HCT116 (cell line): ENCODE measurements around the gene MFN2. TPM values are rescaled to one million over a fixed set of nuclear protein-coding genes. Genes with fewer than 3 reads are reported as not detected.

Experiments used
- ATAC-seq: fragments of 200-7000 bp; cut with Tn5 transposase; 2 replicates; pipeline ENCODE4 v1.9.1; 2020; ENCODE audit warnings: mild to moderate bottlenecking, moderate library complexity
- BruUV-seq: library from RNA; stranded (reverse); fragments of 400-500 nt; replicated peaks from 2 replicates; lab custom pipeline; 2021; lab: Mats Ljungman, UMichigan
- CTCF ChIA-PET: fragments of 300-600 bp; sonication (Branson Sonifier 250); formaldehyde crosslinking; loops from one replicate; lab custom pipeline; 2021; ENCODE audit warnings: antibody characterized with exemption; lab: Charles Lee
- POLR2A ChIA-PET: fragments of 300-600, 350-600 bp; sonication (Branson Sonifier 250); formaldehyde crosslinking; loops from one replicate; lab custom pipeline; 2021; ENCODE audit warnings: antibody characterized with exemption; lab: Charles Lee
- RAD21 ChIA-PET, 2 experiments: fragments of 300-600 bp; sonication (Branson Sonifier 250); formaldehyde crosslinking; loops; one replicate each; lab custom pipeline; 2023; ENCODE audit warnings: low total read pairs in 2 of 2; ENCODE audit not compliant: uncharacterized antibody in 2 of 2, unreplicated experiment in 2 of 2, low non-redundant PET in 1 of 2; lab: Charles Lee
- DNase-seq: peaks from one replicate; pipeline ENCODE4 v3.0.0-alpha.2; 2010; ENCODE audit warnings: low read depth, low spot score
- H2AFZ ChIP-seq: fragments of 200-600 bp; shearing (Covaris generic), sonication (generic); 2 replicates; pipeline ENCODE4 v1.6.1; 2017; ENCODE audit warnings: low read depth, mixed run types, mixed read lengths, antibody characterized with exemption, low read length; ENCODE audit not compliant: poor library complexity, severe bottlenecking
- H3K27ac ChIP-seq: 2 replicates; pipeline ENCODE4 v1.5.1; 2012; ENCODE audit warnings: low read depth, low read length
- H3K27me3 ChIP-seq: fragments of 200-600 bp; sonication (generic); 2 replicates; pipeline ENCODE4 v1.6.1; 2016; ENCODE audit warnings: mixed run types, low read length, mixed read lengths; ENCODE audit not compliant: insufficient read depth
- H3K36me3 ChIP-seq, 2 experiments: fragments of 200-500 bp in 1 of 2; fragments of 200-600 bp in 1 of 2; sonication (Bioruptor generic) in 1 of 2; sonication (generic) in 1 of 2; 2 replicates each; pipeline versions ENCODE4 v1.5.1 to v1.6.1; 2014 to 2016; ENCODE audit warnings: low read length in 2 of 2, inconsistent platforms in 1 of 2, mixed read lengths in 1 of 2, mixed run types in 1 of 2; ENCODE audit not compliant: insufficient read depth in 2 of 2, control insufficient read depth in 1 of 2
- H3K4me1 ChIP-seq, 2 experiments: fragments of 200-600 bp in 1 of 2; sonication (generic) in 1 of 2; 2 replicates each; pipeline versions ENCODE4 v1.5.1 to v1.6.1; 2012 to 2017; ENCODE audit warnings: low read length in 2 of 2, inconsistent platforms in 1 of 2, mild to moderate bottlenecking in 1 of 2, mixed read lengths in 1 of 2, mixed run types in 1 of 2, moderate library complexity in 1 of 2; ENCODE audit not compliant: insufficient read depth in 2 of 2, control insufficient read depth in 1 of 2
- H3K4me2 ChIP-seq: fragments of 200-600 bp; sonication (generic); 2 replicates; pipeline ENCODE4 v1.6.1; 2017; ENCODE audit warnings: mixed run types, low read length, mixed read lengths
- H3K4me3 ChIP-seq, 2 experiments: fragments of 200-600 bp in 1 of 2; sonication (generic) in 1 of 2; replicated peaks in 1 of 2; 2 replicates each; pipeline ENCODE4 v1.5.1; 2011 to 2016; ENCODE audit warnings: low read length in 2 of 2, control low read depth in 1 of 2, low read depth in 1 of 2, mild to moderate bottlenecking in 1 of 2, mixed read lengths in 1 of 2, mixed run types in 1 of 2
- H3K79me2 ChIP-seq: fragments of 200-600 bp; sonication (generic); 2 replicates; pipeline ENCODE4 v1.6.1; 2017; ENCODE audit warnings: mild to moderate bottlenecking, mixed run types, low read length, moderate library complexity, mixed read lengths; ENCODE audit not compliant: insufficient read depth
- H3K9ac ChIP-seq: fragments of 200-600 bp; sonication (generic); 2 replicates; pipeline ENCODE4 v1.6.1; 2016; ENCODE audit warnings: low read length, mixed read lengths
- H3K9me2 ChIP-seq: fragments of 200-600 bp; sonication (generic), shearing (Covaris generic); 2 replicates; pipeline ENCODE4 v1.6.1; 2017; ENCODE audit warnings: mixed run types, mild to moderate bottlenecking, moderate library complexity; ENCODE audit not compliant: insufficient read depth
- H3K9me3 ChIP-seq, 2 experiments: fragments of 200-500 bp in 1 of 2; fragments of 200-600 bp in 1 of 2; sonication (Bioruptor generic) in 1 of 2; sonication (generic) in 1 of 2; 2 replicates each; pipeline ENCODE4 v1.6.1; 2014 to 2017; ENCODE audit warnings: low read length in 2 of 2, mixed read lengths in 2 of 2, inconsistent platforms in 1 of 2, low read depth in 1 of 2, mild to moderate bottlenecking in 1 of 2, mixed run types in 1 of 2, moderate library complexity in 1 of 2; ENCODE audit not compliant: control insufficient read depth in 1 of 2, insufficient read depth in 1 of 2
- H4K20me1 ChIP-seq: fragments of 200-600 bp; sonication (generic), shearing (Covaris generic); 2 replicates; pipeline ENCODE4 v1.6.1; 2017; ENCODE audit warnings: mixed run types, mild to moderate bottlenecking, moderate library complexity; ENCODE audit not compliant: insufficient read depth
- ATF3 ChIP-seq: IDR thresholded peaks from 2 replicates; pipeline ENCODE4 v1.6.1; 2012
- CBX3 ChIP-seq: IDR thresholded peaks from 2 replicates; pipeline ENCODE4 v1.6.1; 2012; ENCODE audit warnings: low read depth
- CEBPB ChIP-seq: IDR thresholded peaks from 2 replicates; pipeline ENCODE4 v1.6.1; 2012; ENCODE audit warnings: low read depth
- CTCF ChIP-seq, 3 experiments: fragments of 200-600 bp in 1 of 3; sonication (generic) in 1 of 3; IDR thresholded peaks in 2 of 3; conservative IDR thresholded peaks in 1 of 3; 2 replicates each; pipeline ENCODE4 v1.5.1; 2012 to 2017; ENCODE audit warnings: low read depth in 2 of 3, low read length in 2 of 3, antibody characterized with exemption in 1 of 3, borderline replicate concordance in 1 of 3, control low read depth in 1 of 3, mild to moderate bottlenecking in 1 of 3, mixed read lengths in 1 of 3, mixed run types in 1 of 3, moderate library complexity in 1 of 3; ENCODE audit not compliant: insufficient read depth in 1 of 3
- EGR1 ChIP-seq: IDR thresholded peaks from 2 replicates; pipeline ENCODE4 v1.6.1; 2012; ENCODE audit warnings: low read depth
- ELF1 ChIP-seq: IDR thresholded peaks from 2 replicates; pipeline ENCODE4 v1.6.1; 2012; ENCODE audit warnings: low read depth, borderline replicate concordance
- EZH2 ChIP-seq: fragments of 200-600 bp; sonication (generic); IDR thresholded peaks from 2 replicates; pipeline ENCODE4 v1.6.1; 2017; ENCODE audit warnings: antibody characterized with exemption, mixed run types
- EZH2phosphoT487 ChIP-seq: fragments of 200-600 bp; IDR thresholded peaks from 2 replicates; pipeline ENCODE4 v1.6.1; 2018; ENCODE audit warnings: antibody characterized with exemption, borderline replicate concordance
- FOSL1 ChIP-seq: IDR thresholded peaks from 2 replicates; pipeline ENCODE4 v1.6.1; 2012; ENCODE audit warnings: low read depth
- JUND ChIP-seq: IDR thresholded peaks from 2 replicates; pipeline ENCODE4 v1.6.1; 2012
- POLR2A ChIP-seq: IDR thresholded peaks from 2 replicates; pipeline ENCODE4 v1.7.0; 2011; ENCODE audit warnings: borderline replicate concordance; ENCODE audit not compliant: insufficient read depth, insufficient read length; ENCODE audit errors: extremely low read depth
- RAD21 ChIP-seq: IDR thresholded peaks from 2 replicates; pipeline ENCODE4 v1.6.1; 2012; ENCODE audit warnings: low read depth, mild to moderate bottlenecking
- REST ChIP-seq: IDR thresholded peaks from 2 replicates; pipeline ENCODE4 v1.6.1; 2012; ENCODE audit warnings: low read depth
- SIN3A ChIP-seq: IDR thresholded peaks from 2 replicates; pipeline ENCODE4 v1.6.1; 2012; ENCODE audit warnings: low read depth
- SRF ChIP-seq: IDR thresholded peaks from 2 replicates; pipeline ENCODE4 v1.6.1; 2012; ENCODE audit warnings: low read depth
- TCF7L2 ChIP-seq: IDR thresholded peaks from 2 replicates; pipeline ENCODE4 v1.7.0; 2011; ENCODE audit warnings: borderline replicate concordance, inconsistent platforms; ENCODE audit not compliant: insufficient read depth, insufficient read length; ENCODE audit errors: extremely low read depth
- YY1 ChIP-seq: IDR thresholded peaks from 2 replicates; pipeline ENCODE4 v1.6.1; 2011; ENCODE audit warnings: low read length, low read depth, moderate library complexity, mild to moderate bottlenecking; ENCODE audit not compliant: insufficient replicate concordance; ENCODE audit errors: extremely low read depth
- ZFX ChIP-seq: fragments of 450-650 bp; IDR thresholded peaks from 2 replicates; pipeline ENCODE4 v1.6.1; 2017
- ZNF274 ChIP-seq: fragments of 200-500 bp; sonication (Bioruptor generic); IDR thresholded peaks from 2 replicates; pipeline ENCODE4 v1.6.1; 2014; ENCODE audit warnings: mild to moderate bottlenecking, low read depth, low read length, inconsistent platforms
- intact Hi-C: fragments of 100-400 bp; cut with micrococcal nuclease; formaldehyde crosslinking; loops from 2 replicates; pipeline ENCODE4 v1.10.0; 2022
- total RNA-seq: library from RNA; stranded (reverse); gene quantifications from one replicate; pipeline ENCODE4 v1.2.1, GENCODE V29; 2021; ENCODE audit not compliant: unreplicated experiment
- TF ChIP-seq, protein P1 (sequence below): IDR thresholded peaks from 2 replicates; pipeline ENCODE4 v1.6.1; 2011; ENCODE audit warnings: mild to moderate bottlenecking, low read length, moderate library complexity; ENCODE audit not compliant: insufficient replicate concordance; ENCODE audit errors: extremely low read depth

MFN2 gene
- total RNA-seq, 1 experiment from 2014 or later = 83.0 TPM

- no TSS peak for BruUV-seq
- no peak for DNase-seq
- H3K27ac ChIP-seq = no peak overlapping the region
- TF ChIP-seq, protein P1, sequence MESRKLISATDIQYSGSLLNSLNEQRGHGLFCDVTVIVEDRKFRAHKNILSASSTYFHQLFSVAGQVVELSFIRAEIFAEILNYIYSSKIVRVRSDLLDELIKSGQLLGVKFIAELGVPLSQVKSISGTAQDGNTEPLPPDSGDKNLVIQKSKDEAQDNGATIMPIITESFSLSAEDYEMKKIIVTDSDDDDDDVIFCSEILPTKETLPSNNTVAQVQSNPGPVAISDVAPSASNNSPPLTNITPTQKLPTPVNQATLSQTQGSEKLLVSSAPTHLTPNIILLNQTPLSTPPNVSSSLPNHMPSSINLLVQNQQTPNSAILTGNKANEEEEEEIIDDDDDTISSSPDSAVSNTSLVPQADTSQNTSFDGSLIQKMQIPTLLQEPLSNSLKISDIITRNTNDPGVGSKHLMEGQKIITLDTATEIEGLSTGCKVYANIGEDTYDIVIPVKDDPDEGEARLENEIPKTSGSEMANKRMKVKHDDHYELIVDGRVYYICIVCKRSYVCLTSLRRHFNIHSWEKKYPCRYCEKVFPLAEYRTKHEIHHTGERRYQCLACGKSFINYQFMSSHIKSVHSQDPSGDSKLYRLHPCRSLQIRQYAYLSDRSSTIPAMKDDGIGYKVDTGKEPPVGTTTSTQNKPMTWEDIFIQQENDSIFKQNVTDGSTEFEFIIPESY = no peak
- TF ChIP-seq CEBPB (no peak), TCF7L2 (no peak), CTCF (IDR thresholded peaks at IDR 0.05 in 2 of 3, conservative IDR thresholded peaks at IDR 0.05 in 1 of 3; ENCODE audit: borderline replicate concordance in 1 of 3, insufficient read depth in 1 of 3, low read depth in 2 of 3, low read length in 2 of 3) (no peak), EGR1 (no peak), POLR2A (no peak), ELF1 (no peak), SIN3A (no peak), ZFX (no peak), ATF3 (no peak), CBX3 (no peak), JUND (no peak), SRF (no peak), FOSL1 (no peak), EZH2phosphoT487 (no peak), ZNF274 (no peak), RAD21 (no peak), EZH2 (no peak), REST (no peak), YY1 (no peak)
- intact Hi-C loops = no loop called here
- ChIA-PET CTCF (no interaction called here), RAD21 (no interaction called here), POLR2A (no interaction called here)
- no peaks in the 10 kb centered on the region for H3K9me3 ChIP-seq
- no peaks in the 10 kb centered on the region for H3K27me3 ChIP-seq
- no peak for ATAC-seq
- no peak overlapping the region for H3K9ac ChIP-seq
- H3K36me3 ChIP-seq = no peaks in the 10 kb centered on the region
- H4K20me1 ChIP-seq = no peaks in the 10 kb centered on the region
- no peaks in the 10 kb centered on the region for H3K79me2 ChIP-seq
- no peak overlapping the region for H3K4me3 ChIP-seq
- no peak overlapping the region for H3K4me2 ChIP-seq
- no peaks in the 10 kb centered on the region for H3K9me2 ChIP-seq
- H3K4me1 ChIP-seq = peaks cover 11 to 25% of the 10 kb centered on the region in 2 experiments
- H2AFZ ChIP-seq = no peak overlapping the region
Observed at GRCh38 chr1:12055259-12055658, 75.0 kb downstream of the MFN2 start.
